HuH-7 (cell line): Measurements from ENCODE around the gene VWA7.

Source experiments
- DNase-seq: peaks from one replicate; pipeline ENCODE4 v3.0.0; 2011; ENCODE audit warnings: low spot score

Gene VWA7

DNA sequence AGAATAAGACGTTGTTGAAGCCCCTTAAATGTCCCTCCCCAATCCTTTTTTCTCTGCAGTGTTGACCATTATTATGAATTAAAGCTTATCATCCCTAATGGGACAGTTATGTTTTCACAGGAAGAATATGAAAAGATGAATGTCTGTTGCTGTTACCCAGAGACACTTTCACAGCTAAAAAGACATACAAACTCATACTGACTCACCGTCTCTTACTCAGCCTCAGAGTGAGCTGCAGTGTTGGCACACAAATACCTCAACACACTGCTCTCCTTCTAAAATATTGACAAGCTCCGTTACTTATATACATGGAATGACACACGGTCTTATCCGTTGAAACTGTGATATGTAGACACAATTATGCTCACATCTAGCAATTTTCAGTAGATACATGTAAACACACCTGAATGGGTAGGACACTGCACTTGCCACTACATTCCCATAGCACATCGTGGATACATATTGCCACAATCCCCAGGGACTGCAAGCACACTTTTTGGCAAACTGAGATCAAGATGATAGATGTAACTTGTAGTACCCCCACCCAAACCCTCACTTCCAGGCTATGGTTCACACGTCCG, 24.3 kb downstream of the VWA7 start:
- no peak for DNase-seq

DNA sequence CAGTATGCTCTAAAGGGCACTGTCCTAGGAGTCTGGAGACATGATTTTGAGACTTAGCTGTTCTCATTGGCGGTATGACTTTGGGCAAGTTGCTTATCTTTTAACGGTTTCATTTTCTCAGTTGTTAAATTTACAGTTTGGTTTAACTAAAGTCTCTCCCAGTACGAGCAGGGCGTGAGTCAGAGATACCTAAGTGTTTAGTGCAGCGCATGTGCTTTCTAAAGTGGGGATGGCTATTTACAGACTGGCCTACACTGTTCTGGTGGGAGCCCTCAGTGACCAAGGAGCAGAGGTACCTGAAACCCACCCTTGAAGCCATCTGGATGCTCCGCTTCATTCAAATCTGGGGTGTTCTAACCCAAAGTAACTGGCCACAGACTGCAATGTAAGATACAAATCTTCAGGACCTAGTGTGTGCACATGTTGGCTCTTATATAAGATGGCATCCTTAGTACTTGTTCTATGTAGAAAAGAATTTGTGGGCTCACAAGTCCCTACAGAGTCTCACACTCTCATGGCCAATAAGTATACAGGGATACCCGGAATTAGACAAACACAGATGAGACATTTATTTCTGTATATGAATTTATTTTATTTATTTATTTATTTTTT, 26.6 kb downstream of the VWA7 start:
- DNase-seq: no peak

DNA sequence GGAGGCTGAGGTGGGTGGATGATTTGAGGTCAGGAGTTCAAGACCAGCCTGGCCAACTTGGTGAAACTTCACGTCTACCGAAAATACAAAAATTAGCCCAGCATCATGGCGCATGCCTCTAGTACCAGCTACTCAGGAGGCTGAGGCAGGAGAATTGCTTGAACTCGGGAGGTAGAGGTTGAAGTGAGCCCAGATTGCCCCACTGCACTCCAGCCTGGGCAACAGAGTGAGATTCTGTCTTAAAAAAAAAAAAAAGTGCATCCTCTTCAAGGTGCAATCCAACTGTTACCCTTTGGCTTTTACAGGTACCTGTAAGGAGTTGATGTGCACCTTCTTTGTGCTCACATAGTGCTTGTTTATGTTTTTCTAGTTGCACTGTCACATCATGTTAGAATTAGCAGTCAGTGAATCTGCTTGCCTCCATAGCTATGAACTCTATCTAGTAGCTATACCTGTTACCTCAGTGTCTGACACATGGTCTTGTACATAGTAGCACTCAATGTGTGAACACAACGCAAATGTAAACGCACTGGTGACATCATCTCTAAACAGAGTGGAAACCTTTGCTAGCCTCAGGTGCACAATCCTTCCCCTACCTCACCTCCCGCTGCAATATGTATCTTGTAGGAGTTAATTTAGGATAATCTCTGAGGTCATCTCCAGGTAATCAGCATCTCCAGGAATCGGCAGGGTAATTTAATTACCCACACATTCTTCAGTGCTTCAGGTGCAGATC, 27.7 kb downstream of the VWA7 start:
- no peak for DNase-seq

DNA sequence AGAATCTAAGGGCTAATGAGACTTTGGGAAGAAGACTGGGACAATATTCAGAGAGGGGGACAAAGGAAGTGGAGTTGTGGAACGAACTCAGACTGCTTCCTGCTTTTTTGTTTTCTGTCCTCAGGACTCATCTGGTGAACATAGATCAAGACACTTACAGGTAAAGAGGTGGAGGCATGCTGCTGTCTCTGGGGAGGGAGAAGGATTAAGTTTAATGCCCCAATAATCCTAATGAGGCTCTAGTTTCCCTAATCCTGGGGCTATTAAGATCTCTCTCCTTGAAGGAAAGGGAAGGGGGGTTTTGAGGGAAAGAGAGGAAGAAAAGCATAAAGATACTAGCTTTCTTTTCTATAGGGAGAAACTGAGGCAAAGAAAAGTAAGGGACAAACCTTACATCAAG, 32.7 kb downstream of the VWA7 start:
- no peak for DNase-seq

DNA sequence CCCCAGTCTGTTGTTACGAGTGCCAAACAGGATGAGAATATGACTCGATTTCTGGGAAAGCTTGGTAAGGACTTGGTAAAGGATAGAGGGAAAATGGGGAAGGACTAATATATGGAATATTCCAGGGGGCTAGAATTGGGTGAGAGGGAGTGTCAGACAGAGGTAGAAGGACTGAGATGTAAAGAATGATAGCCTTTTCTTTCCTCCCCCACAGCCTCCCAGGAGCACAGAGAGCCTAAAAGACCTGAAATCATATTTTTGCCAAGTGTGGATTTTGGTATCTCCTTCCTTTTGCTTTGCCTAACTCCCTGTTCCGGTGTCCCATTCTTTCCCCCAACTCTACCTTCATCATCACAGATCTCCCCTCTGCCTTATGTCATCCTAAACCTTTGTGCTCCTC, 34.2 kb downstream of the VWA7 start:
- no peak for DNase-seq

DNA sequence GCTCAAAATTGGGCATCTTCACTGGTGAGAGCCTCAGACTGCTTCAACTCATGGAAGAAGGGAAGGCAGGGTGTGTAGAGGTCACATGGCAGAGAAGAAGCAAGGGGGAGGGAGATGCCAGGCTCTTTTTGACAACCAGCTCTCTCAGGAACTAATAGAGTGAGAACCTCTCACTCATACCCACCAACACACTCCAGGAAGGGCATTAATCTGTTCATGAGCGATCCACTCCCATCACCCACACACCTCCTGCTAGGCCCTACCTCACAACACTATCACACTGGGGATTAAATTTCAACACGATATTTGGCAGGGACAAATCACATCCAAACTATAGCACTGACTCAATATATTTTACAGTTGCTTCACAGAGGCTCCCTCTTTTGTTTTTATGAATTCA, 35.3 kb downstream of the VWA7 start:
- DNase-seq: no peak

DNA sequence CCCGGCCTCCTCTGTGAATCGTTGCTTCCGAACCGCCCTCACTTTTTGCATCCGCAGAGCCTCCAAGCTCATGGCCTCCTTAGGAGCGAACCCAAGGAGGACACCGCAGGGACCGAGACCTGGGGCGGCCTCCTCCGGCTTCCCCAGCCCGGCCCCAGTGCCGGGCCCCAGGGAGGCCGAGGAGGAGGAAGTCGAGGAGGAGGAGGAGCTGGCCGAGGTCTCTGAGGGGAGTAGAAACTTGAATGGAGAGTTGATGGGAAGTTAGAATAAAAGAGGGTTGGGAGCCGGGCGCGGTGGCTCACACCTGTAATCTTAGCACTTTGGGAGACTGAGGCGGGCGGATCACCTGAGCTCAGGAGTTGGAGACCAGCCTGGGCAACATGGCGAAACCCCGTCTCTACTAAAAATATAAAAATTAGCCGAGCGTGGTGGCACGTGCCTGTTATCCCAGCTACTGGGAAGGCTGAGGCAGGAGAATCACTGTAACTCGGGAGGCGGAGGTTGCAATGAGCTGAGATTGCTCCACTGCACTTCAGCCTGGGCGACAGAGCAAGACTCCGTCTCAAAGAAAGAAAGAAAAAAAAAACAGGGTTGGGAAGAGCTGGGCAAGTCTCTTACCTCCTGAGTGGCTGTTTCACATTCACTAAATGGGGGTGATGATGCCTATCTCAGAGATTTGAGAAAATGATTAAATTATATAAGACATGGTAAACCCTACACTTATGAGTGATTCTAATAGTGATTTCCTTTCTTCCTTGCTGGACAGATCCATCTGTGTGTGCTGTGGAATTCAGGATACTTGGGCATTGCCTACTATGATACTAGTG, 36.5 kb downstream of the VWA7 start:
- no peak for DNase-seq

DNA sequence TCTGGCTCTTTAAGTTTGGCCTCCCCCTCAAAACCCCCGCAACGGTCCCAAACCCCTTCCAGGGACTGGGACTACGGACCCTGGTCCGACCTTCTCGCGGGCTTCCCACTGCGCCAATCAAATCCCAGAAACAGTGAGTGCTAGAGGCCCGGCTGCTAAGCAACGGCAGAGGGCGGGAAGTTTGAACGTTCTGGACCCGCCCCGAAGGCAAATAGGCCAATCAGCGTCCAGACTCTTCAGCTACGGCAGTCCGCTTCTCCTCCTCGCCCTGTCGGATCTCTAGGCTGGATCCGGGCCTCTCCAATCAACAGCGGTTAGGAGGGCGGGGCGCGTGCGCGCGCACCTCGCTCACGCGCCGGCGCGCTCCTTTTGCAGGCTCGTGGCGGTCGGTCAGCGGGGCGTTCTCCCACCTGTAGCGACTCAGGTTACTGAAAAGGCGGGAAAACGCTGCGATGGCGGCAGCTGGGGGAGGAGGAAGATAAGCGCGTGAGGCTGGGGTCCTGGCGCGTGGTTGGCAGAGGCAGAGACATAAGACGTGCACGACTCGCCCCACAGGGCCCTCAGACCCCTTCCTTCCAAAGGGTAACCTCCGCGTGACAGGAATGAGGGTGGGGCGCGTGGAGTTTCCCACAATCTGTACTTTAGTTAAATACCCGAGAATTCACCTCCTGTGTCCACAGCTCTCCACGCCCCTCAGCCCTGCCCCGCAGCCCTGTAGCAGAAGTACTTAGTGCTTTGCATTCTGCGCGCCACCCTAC, 37.3 kb downstream of the VWA7 start, which contains the start of gene MSH5:
MSH5 (plus strand) TSS at position 367 of the 758 bp plus-strand sequence. CDS start 462 bp downstream, outside the sequence.
- DNase-seq: peak; percentile 83

DNA sequence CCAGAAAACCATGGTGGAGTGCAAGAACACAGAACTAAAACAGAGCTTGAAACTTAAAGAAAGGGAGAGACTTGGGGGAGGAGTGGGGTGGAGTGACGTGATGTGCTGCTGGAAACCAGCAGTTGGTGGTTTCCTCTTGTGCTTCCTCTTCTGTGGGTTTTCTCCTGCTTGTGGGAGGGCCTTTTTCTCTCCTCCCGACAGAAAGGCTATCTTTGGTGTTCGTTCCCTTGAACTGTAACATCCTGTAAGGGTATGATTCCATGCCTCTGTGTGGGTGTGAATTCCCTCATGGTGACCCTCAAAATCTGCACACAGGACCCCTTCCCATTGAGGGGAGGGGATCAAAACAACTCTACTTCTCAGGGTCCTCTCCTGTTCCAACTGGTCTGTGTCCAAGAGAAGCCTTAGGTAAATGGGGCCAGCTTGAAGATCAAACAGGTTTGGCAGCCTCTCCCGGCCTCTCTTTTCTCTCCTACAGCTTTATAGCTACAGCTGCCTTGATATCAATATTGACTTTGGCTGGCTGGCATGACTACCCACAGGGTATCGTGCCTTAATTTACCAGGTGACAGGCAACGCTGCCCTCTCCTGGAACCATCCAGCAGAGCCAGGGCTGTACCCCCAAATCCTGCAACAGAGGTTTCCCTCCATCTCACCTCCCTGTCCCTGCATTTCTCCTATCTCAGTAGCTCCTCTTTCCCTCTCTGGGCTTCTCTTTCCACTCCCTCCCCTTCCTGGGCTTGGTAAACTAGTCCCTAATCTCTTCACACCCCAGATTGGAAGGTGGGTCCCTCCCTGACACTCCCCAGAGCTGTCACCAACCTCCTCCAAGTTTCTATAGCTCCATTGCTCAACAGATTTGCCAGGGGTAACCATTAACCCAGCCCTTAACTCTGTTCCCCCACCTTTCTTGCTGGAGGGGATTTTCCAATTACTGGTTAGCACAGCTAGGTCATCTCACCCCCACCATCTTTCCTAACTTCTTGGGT, 38.8 kb downstream of the VWA7 start:
- peak; percentile 68 for DNase-seq

DNA sequence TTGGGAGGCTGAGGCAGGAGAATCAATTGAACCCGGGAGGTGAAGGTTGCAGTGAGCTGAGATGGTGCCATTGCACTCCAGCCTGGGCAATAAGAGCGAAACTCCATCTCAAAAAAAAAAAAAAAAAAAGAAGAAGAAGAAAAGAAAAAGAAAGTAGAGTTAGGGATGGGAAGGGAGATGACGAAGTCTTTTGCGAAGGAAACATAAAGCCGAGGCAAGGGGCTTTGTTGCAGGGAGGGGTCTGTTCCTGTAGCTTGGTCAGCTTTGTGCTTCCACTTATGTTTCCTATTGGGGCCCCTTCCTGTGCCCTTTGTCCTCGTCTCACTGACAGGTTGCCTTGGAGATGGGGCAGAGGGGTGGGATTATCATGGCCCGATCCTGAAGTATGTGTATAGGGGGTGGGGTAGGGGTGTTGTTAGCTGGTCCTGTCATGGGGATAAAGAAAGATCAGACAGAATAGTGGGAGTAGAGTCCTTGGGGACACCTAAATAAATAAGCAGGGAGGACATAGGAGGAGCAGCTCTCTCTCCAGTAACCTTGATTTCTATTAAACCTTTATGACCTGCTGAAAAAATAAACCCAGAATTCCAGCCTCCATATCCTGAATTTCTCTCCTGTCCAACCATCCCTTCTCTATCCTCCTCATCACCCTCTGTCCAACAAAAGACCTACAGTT, 39.7 kb downstream of the VWA7 start:
- peak; percentile 70 for DNase-seq

DNA sequence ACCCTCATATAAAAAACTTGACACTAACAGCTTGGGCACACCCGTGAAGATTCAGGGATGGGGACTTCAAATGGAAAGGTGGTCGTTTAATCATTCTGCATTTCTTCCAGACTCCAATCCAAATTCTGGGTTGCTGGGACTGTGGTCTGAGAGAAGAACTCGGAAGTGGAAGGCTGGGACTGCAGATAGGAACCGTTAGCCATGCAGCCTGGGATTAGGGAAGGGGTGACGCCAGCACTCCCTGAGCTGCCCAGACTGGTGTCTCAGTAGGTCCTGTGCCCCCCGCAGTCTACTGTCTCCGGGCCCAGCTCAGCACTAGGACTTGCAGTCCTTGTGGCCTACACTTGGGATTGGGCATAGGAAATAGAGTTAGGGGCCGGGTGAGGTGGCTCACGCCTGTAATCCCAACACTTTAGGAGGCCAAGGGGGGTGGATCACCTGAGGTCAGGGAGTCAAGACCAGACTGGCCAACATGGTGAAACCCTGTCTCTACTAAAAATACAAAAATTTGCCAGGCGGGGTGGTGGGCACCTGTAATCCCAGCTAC, 40.3 kb downstream of the VWA7 start:
- no peak for DNase-seq

DNA sequence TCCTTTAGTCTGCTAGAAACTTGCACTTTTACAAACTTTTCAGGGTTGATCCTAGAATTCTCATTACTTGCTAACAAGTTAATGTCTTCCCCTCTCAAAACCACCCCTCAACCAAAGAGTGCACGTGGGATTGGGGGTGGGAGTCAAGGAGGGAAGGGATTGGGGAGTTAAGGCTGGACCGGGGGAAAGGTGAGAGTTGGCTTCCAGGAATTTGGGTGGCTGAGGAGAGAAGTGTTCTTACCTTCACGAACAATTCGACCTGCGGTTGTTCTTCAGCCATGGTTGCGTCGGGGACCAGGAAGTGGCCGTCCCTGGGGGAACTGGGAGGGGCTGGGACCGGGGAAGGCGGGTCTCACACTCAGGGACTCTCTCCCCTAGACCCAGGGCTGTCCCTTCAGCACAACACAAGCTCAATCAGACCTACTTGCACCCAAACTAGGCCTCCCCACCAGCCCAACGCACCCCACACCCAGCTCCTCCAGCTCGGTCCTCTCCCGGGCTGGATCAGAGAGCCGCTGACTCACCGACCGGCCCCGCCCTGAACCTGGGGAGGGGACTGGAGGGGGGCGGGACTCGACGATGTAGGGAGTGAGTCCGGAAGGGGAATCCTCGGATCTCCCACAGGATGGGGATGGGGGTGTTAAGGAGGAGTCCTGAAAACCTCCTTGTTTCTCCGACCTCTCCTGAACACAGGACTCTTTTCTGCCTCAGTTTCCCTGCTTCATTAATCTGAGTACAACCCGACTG, 40.9 kb downstream of the VWA7 start, which contains the start of gene CLIC1:
CLIC1 (minus strand) TSS at position 510 of the 747 bp plus-strand sequence; CDS start at position 280, 230 bp downstream.
- DNase-seq: peak; percentile 77

DNA sequence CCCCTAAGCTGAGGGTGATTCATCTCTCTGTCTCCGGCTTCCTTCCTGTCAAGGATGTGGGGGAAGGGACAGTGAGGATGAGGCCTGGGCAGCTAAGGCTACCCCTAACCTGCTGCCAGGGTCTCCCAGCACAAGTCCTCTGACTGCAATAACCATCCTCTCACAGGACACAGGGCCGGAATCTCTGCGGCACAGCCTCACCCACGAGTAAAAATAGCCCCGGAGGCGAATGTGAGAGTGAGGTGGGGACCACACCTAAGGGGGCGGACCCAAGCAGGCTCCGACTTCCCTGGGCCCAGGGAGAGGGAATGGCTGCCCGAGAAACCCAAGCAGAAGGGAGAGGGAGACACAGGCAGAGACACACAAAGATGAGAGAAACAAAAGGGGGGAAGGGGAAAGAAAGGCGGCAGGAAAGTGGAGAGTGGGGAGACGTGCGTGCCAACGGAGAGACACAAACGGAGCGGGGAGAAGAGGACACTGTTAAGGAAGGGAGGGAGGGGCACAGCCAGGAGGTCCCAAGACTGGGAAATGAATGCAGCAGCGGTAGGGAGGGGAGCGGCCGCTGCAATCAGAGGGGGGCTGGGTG, 42.2 kb downstream of the VWA7 start:
- DNase-seq: no peak

DNA sequence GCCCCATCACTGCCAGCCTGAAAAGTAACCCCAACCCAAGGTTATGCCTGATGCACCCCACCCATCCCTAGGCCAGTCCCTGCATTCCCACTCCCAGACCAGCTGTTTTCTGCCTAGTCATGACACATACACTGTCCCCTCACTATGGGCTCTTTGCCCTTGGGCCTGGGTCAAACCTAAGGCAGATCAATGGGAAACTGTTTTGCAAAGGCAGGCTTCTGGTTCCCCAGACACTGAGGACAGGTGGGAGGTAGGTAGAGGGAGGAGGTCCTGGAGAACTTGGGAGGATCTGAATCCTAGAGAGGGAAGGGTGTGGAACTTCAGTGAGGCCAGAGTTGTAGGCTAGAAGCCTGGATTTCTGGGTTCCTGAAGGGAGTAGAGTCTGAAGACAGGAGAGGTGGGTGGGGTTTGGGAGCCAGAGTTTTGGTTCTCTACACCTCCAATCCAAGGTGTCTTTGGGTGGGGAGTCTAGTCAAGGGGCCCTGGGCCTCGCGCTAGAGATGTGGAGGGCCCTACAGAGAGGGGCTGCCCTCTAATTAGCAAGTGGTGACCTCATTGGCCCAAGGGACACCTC, 42.8 kb downstream of the VWA7 start:
- no peak for DNase-seq

DNA sequence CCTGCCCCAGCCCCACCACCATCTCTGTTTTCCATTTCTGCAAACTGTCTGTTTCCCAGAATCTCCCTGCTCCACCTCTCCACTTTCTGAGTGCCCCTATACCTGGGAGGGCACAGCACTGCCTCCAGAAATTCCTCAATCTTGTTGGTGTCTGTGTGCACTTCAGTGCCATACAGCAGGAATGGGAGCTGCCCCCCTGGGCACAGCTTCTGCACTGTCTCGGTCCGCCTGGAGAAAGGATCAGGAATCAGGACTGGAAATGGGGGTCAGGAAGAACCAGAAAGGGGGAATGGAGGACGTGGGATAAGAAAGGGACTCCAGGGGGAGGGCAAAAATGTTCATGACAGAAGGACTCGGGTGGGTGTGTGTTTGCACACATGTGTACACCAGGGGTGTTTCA, 43.4 kb downstream of the VWA7 start:
- DNase-seq: no peak

DNA sequence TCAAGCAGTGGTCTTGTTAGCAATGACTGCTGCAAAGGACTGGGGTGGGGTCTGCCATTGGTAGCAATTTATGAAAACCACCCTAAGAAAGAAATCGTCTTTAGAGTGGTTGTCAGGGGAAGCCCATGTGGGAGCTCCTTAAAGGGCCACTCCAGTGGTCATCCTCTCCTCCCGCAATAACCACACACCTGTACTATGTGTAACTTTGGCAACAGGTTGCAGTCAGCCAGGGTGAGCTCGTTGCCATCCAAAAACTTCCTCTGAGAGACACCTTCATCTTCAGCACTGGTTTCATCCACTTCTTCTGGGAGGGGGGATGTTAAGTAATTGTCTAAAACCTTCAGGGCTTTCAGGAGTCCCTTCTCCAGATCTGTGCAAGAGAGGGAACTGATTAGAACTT, 45.1 kb downstream of the VWA7 start:
- DNase-seq: no peak

DNA sequence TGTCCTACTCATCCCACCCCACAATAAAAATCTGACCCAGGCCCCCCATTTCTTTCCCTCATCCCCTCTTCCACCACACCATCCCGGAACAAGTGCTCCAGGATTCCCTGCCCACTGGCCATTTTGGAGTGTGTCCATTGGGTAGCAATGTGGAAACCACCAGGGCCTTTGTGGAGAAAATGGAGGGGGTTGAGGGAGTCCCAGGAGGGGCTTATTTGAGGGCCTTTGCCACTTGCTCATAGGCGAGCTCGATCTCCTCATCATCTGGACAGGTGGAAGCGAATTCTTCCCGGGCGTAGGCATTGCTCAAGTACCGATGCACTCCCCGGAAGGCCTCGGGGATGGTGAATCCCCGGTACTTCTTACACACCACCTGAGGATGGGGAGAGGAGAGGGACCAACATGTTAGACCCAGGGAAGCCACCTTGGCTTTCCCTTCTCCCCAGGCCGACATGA, 46.5 kb downstream of the VWA7 start:
- no peak for DNase-seq
